ENCODE data around the gene TH. TPM values are rescaled to one million over a fixed set of nuclear protein-coding genes. Genes with fewer than 3 reads are reported as not detected.

Gene TH
- total RNA-seq, 1 donor from 2014 or later = not detected

DNA sequence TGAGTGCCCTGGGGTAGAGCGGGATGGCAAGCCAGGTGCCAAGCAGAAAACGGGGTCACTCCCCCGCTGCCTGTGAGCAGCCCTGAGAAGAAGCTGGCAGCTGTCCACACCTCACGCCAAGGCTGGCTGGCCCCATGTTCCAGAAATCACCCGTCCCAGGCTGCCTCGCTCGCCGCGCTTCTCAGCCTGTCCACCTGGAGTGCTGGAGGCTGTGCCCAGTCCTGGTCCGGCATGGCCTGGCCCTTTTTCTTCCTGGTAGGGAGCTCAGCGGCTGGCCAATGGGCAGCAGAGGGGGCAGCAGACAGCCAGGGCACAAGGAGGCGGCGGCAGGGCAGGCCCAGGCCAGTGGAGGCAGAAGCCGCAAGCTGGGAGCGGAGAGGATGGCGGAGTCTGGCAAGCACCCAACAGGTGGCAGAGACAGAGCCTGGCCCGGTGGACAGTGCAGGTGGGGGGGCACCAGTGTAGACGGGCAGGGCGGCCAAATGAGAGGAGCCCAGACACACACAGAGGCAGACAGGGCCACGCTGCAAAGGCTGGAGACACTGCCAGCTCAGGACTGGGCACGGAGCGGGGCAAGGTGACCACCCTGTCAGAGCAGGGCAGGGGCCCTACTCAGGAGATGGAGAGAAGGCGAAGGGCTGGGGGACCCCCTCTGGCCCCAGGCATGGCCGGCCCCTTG, 37.2 kb upstream of the TH start:
- DNase-seq (ENCODE audit: low read depth, low spot score) = no peak

DNA sequence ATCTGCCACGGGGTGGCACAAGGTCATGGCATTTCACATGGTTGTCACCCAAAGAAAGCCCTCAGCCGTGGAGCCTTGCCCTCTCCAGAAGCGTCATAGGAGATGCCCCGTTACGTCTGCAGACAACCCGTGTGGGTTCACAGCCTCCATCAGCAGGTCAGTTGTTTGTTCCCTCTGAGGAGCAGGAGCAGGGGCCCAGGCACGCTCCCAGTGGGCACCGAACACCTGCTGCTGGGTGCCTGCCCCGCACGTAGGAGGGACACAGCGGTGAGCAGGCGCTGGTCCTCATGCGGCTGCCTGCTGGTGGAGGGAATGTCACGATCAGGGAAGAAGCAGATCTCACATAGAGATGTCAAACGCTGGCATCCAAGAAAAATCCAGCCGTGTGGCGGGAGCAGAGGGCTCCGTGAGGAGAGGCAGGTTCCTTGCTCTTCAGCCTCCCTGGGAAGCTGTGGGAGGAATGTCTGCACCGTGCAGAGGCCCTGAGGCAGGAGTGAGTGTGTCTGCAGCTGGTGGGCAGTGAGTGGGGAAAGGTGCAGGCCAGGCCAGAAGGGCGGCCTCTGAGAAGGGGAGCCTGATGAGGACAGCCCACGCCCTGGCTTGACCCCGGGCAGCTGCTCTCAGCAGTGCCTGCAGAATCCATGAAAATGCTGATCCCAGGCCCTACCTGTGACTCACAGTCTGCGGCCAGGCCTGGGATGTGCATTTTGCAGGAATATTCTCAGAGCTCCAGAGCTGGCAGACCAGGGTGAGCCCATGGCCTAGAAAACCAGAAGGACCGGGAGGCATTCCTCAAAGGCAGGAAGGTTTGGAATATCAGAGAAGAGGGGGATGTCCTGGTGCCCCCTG, 36.4 kb upstream of the TH start:
- no peak for DNase-seq (ENCODE audit: low read depth, low spot score)

DNA sequence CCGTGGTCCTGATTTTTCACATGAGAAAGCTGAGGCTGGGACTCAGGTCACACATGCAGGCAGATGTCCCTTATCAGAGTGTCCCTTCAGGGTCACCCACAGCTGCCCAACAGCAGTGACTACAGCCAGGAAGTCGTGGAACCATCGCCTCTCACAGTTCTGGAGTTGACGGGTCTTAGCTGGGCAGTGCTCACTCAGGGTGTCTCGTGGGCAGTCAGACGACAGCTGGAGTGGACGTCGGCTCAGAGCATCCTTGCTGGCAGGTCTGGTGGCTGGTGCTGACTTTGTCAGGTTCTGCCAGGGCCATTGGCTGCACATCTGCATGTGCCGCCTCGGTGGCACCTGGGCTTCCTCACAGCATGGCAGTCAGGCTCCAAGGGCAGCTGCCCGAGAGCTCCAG, 35.6 kb upstream of the TH start:
- no peak for DNase-seq (ENCODE audit: low read depth, low spot score)

DNA sequence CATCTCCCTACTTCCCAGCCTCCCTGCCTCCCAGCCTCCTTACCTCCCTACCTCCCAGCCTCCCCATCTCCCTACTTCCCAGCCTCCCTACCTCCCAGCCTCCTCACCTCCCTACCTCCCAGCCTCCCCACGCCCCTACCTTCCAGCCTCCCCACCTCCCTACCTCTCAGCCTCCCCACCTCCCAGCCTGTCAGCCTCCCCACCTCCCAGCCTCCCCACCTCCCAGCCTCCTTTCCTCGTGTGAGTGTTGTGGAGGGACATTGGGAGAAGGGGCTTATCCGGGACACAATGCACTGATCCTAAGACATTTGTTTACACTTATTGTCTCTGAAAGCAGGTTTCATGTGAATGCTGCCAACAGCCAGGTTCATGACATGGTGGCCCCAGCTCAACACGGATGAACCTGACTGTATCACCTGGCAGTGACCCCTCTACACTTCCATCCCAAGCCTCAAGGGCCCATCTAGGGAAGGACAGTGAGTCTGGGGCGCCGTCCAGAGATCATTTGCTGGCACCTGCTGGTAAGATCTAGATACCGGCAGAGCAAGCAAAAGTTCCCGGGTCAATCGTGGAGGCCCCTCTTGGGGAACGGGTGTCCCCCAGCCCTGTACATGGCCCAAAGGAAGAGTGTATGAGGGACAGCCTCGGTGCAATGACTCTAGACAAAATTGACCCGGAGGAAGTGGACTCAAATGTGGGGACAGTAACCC, 34.5 kb upstream of the TH start:
- DNase-seq (ENCODE audit: low read depth, low spot score) = no peak

DNA sequence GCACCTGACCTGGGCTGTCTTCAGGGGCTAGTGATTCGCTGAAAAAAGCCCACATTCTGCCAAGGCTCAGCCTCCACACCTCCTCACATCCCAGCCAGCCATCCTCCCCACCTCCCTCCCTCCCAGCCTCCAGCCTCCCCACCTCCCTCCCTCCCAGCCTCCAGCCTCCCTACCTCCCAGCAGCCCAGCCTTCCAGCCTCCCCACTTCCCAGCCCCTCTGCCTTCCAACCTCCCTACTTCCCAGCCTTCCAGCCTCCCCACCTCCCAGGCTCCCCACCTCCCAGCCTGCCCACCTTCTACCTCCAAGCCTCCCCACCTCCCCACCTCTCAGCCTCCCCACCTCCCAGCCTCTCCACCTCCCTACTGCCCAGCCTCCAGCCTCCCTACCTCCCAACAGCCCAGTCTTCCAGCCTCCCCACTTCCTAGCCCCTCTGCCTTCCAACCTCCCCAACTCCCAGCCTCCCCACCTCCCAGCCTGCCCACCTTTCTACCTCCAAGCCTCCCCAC, 33.7 kb upstream of the TH start:
- DNase-seq (ENCODE audit: low read depth, low spot score) = no peak

DNA sequence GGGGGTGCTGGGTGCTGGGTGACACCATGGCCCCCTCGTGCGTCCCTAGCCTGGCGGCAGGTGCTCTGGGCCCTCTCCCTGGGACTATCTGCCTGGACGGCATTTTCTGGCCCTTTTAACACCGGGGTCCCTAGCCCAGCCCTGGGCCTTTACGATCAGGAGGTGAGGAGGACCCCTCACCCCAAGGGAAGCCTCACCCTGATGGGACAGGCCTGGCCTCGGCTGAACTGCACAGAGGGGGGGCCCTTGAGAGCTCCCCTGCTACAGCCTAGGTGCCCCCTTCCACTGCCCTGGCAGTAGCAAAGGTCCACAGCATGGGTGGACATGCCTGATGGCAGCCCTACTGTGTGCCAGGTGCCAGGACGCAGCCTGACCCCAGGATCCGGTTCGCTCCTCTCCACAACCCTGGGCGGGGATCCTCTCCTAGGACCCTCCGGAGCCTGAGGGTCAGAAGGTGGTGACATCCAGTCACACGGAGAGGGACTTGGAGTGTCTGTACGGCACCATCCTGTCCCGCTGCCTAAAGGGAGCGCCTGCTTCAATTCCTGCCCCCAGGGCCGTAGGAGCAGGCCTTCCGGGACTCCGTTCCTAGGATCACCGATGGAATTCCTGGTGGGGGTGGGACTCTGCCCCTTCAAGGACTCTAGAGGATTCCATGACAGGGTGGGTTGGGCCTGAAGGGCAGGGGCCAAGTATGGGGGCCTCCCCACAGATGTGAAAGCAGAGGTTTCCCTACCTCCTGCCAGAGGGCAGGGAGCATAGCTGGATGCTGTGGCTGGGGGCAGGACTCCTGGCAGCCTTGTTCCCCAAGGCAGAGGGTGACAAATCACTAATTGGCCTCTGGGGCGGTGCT, 33.0 kb upstream of the TH start:
- no peak for DNase-seq (ENCODE audit: low read depth, low spot score)

DNA sequence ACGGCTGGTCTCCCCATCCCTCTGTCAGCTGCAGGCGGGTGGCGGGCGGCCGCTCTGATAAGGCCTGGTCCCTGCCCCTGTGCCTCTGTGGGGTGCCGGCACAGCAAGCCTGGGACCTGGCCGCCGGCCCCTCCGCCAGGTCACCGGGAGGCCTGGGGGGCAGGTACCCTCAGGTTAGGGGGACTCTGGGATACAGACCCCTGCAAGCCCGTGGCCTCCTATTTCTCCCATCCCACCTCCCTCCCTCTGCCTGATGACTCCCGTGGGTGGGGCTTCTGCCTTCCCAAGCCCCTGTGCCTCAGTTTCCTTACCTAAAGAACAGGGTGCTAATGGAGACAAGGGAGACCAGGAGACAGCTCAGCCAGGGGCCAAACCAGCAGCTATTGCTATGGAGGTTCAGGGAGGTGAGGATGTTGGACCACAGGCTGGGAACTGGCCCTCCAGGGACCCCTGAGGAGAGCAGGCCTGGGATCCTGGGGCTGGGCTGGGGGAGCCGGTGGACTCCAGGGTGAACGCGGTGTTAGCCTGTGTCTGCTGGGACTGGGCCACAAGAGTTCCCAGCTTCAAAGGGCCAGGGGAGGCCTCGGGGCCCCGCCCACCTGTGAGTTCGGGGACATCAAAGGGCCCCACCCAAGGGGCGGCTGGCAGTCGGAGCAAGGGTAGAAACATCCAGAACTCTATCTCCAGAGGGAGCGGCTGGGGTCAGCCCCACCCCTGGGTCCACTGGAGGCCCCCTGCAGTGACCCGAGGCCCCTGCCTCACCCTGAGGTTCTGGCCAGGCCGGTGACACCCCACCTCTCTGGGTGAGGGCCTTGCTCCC, 32.0 kb upstream of the TH start:
- no peak for DNase-seq (ENCODE audit: low read depth, low spot score)

DNA sequence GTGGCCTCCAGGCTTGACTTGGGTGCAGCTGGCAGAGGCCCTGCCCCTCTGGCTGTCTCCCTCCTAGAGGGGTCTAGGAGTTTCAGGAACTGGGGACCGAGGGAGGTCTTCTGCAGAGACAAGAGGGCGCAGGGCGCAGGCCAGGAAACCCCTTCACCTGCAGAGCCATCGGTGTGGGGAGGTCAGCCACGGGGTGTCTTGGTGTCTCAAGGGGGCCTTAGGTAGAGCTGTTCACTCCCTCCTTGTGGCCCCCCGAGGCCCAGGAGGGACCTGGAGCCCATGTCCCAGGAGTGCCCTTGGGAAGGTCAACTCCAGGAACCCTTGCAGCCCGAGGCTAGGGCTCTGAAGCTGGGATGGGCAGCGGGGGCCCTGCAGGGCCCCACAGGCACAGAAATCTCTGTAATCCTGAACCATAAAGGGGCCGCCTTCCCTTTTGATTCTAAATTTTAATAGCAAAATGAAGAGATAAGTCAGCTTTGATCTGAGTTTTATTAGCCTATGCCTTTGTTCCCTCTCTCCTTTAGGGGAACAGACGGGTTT, 31.4 kb upstream of the TH start:
- no peak for DNase-seq (ENCODE audit: low read depth, low spot score)

DNA sequence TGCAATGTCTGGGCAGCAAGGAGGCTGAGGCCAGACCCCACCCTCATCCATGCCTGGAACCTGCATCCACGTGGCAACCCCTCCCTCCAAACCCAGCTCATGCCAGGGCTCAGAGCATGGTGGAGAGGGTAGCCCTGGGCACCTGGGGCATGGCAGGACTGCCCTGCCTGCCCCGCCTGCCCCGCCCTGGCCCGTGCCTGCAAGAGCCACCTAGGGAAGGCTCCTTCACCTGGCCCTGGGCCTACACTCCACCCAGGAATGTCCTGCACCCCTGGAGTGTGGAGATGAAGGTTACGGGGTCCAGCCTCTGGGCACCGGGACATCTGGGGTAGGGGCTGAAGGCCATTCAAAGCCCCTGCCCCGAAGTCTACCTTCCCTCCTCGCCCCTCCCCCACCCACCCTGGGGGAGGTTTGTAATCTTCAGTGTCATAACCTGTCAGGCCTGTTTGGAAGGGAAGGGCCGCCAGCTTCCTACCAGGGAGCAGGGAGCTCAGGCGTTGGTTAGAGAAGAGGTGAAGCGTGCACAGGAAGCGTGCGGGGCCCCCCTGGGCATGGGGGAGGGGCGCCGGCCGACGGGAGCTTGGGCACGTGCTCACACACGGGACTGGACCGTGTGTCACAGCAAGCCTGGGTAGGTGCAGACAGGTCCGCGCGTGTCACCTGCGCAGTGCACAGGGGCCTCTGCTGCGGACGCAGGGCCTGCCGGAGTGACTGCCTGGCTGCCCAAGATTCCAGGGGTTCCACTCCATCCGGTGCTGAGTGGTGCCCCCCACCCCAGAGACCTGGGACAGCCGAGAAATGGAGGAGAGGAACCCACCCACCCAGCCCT, 30.7 kb upstream of the TH start:
- DNase-seq (ENCODE audit: low read depth, low spot score) = no peak

DNA sequence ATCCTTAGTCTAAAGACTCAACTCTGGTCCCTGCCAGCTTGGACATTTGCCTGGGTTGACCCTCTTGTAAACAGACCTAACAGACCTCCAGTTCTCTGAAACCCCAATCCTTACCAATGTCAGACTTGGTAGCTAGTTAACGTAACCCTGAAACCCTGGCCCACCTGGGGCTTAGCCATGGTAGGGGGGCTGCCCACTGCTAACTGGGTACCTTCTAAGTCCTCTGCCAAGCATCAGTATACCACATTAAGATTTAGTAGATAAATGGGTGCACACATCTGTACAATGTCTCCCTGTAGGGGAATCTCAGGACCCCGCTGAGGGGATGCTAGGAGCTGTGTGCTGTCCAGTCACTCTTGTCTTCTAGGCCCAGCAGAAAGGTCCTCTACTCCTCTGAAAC, 29.9 kb upstream of the TH start:
- DNase-seq (ENCODE audit: low read depth, low spot score) = no peak

DNA sequence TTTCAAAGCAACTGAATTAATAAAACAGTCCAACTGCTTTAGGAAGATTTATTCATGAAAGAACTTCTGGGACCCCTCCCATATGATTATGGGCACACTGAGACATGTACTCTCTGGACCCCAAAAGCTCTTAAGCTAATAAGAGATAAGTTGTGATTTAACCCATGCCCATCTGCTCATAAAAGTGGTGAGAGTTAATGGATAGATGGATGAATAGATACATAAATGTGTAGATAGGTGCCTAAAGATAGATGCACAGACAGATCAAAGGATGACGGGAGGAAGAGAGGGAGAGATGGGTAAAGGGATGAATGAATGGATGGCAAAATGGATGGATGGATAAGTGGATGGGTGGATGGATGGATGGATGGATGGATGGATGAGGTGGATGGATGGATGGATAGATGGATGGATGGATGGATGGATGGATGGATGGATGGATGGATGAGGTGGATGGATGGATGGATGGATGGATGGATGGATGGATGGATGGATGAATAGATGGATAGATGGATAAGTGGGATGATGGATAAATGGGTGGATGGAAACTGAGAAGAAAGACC, 29.4 kb upstream of the TH start:
- no peak for DNase-seq (ENCODE audit: low read depth, low spot score)

DNA sequence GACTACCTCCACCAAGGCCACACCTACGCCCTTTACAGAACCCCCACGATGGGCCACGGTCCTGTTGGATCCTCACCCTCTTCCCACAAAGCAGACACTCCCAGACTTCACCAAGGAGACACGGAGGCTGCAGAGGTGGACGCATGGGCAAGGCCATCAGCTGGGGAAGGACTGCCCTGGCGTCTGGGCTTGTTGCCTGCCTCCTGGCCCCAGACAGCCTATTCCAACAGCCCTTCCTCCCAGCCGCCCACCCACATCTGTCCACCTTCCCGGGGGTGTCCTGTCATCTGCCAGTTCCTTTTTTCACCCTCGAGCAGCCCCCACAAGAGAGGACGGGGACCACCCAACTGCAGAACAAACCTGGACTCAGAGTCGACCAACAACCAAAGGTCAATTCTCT, 28.9 kb upstream of the TH start:
- DNase-seq (ENCODE audit: low read depth, low spot score) = no peak

DNA sequence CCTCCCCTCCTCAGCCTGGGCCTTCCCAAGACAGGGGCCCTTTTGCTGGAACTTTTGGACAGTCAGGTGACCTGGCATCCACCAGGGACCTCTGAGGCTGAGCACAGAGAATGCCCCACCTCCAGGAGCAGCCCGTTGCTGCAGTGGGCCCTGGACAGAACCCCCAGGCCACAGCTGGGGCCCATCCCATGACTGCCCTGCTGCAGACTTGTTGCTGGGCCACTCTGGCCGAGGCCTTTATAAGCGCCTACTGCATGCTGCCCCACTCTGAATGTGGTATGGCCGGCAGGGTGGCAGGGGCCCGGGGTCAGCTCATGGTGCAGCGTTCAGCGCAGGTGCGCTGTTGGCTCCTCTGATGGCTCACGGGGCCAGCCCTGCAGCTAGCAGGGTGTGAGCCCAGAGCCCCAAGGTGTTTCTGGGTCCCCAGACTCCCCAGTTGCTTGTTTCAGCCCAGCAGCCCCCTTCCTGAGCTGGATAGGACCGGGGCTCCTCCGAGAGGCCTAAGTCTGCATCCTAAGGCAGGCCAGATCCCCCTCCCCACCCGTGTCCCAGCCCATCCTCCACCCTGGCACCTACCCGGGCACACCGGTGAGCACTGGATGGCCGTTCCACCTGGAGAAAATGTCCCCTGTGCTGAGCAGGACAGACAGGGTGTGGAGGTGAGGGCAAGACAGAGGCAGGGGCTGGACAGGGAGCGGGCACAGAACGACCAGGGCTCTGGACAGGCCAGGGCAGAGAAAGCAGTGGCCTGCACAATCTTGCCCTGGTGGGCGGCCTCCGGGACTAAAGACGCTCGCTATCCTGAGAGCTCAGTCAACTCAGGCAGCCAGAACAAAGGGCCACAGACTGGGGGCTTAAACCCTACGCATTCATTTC, 28.1 kb upstream of the TH start:
- no peak for DNase-seq (ENCODE audit: low read depth, low spot score)

DNA sequence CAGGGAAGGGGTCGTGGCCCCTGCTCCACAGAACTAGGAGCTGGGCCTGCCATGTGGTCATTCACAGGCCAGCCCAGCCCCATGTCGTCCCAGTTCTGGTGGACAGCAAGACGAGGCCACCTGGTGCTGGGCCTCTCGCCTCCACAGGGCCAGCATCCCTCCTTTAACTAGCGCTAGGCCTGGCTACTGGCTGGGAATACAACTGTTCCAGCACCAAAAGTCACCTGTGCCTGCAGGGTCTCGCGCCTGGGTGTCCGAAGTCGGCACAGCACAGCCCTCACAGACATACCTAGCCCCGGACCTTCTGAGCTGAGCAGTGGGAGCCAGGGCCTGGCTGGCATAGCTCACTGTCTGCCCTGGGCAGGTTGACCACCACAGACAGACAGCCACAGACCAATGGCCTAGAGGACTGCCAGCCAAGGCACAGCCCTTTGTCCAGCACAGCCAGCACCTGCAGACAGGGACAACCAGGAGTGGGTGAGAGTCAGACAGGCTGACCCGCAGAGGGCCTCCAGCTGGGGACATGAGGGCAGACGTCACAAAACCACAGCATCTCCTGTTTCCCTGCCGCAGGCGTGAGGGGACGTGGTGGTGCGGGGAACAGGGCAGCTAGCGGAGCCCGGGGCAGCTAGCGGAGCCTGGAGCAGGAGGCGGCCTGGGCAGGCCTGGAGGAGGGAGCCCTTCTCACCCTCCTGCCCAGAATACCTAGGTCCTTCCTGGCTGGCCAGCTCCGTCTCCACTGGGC, 27.2 kb upstream of the TH start:
- DNase-seq (ENCODE audit: low read depth, low spot score) = no peak

DNA sequence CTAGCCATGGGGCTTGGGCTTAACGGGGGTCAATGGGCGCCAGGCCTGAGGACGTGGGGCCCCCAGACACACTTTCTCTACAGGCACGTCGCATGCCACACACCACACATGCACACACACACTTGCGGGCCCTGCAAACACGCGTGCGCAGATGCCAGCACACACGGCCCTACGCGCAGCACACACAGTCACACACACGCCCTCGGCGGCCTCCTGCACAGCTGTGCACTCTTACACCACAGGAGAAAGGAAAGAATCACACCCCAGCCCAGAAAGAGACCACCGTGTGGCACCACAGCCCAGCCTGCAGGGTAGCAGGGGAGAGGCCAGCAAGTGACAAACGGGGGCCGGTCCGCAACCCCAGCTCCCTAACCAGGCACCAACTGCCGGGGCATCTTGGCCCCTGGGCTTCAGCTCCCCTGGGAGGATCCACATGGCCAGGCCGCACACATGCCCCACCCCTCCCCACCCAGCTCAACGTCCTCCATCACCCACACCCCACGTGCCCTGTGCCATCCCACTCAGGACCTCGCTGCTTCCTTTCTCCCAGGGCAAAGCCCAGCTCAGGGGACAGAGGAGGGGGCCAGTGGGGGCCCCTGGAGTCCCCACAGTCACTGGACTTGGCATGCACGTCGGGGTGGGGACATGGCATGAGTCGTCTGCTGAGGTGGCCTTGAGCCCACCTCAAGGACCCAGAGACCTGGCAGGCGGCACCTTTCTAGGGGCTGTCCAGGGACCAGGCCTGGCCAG, 26.3 kb upstream of the TH start:
- DNase-seq (ENCODE audit: low read depth, low spot score) = no peak

DNA sequence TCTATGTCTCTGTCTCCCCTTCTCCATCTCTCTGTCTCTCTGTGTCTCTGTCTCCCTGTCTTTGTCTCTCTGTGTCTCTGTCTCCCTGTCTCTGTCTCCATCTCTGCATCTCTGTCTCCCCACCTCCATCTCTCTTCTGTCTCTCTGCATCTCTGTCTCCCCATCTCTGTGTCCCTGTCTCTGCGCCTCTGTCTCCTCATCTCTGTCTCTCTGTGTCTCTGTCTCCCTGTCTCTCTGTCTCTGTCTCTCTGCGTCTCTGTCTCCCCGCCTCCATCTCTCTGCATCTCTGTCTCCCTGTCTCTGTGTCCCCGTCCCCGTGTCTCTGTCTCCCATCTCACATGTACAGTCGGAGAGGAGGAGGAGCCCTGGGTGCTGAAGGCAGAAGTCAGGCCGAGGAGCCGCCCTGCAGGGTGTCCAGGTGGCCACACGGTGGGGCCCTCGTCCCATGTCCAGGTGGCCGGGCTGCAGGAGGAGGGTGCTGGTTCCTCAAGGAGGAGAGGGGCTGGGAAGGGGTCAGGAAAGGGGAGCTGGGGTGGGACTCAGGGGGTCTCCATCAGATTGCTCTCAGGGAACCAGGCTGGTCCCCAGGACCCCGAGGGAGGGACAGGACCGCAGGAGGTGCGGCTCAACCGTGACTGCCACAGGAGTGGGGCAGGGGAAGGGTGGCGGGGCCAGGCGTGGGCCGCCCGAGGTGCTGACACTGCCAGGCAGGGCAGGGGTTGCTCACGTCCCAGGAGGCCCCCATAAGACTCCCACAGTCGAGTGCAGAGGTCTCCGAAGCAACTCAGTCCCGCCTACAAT, 25.6 kb upstream of the TH start:
- DNase-seq (ENCODE audit: low read depth, low spot score) = no peak

Data from pulmonary artery endothelial cell (primary cell).